ENCODE data around the gene SV2B.

SV2B gene

GRCh38 chr15:91238644-91239425 lies 138.8 kb downstream of the SV2B start:
- no peak for DNase-seq

GRCh38 chr15:91243826-91244225 lies 143.8 kb downstream of the SV2B start:
- no peak for DNase-seq

- DNase-seq = no peak
Measured at GRCh38 chr15:91244919-91245318, 144.9 kb downstream of the SV2B start.

GRCh38 chr15:91246998-91247397 lies 146.9 kb downstream of the SV2B start:
- DNase-seq = no peak

- DNase-seq = no peak
Measured at GRCh38 chr15:91249591-91249990, 149.5 kb downstream of the SV2B start.

GRCh38 chr15:91252322-91252721 lies 152.3 kb downstream of the SV2B start:
- DNase-seq = no peak

- no peak for DNase-seq
Measured at GRCh38 chr15:91252756-91253155, 152.7 kb downstream of the SV2B start.

- DNase-seq = no peak
Measured at GRCh38 chr15:91253605-91254004, 153.5 kb downstream of the SV2B start.

- DNase-seq = no peak
Measured at GRCh38 chr15:91254766-91255165, 154.7 kb downstream of the SV2B start.

GRCh38 chr15:91255670-91256192 lies 155.7 kb downstream of the SV2B start:
- no peak for DNase-seq

- no peak for DNase-seq
Measured at GRCh38 chr15:91257746-91258414, 157.8 kb downstream of the SV2B start.

GRCh38 chr15:91258415-91258759 lies 158.3 kb downstream of the SV2B start:
- no peak for DNase-seq

GRCh38 chr15:91259077-91259476 lies 159.0 kb downstream of the SV2B start:
- DNase-seq = no peak

- DNase-seq = no peak
Measured at GRCh38 chr15:91261345-91261744, 161.3 kb downstream of the SV2B start.

GRCh38 chr15:91263632-91264531 lies 163.8 kb downstream of the SV2B start:
- DNase-seq = peak; percentile 61

- DNase-seq = no peak
Measured at GRCh38 chr15:91264651-91265351, 164.7 kb downstream of the SV2B start.

- no peak for DNase-seq
Measured at GRCh38 chr15:91265416-91265940, 165.4 kb downstream of the SV2B start.

GRCh38 chr15:91268510-91268909 lies 168.5 kb downstream of the SV2B start:
- DNase-seq = no peak

GRCh38 chr15:91270747-91271146 lies 170.7 kb downstream of the SV2B start:
- no peak for DNase-seq

GRCh38 chr15:91271565-91272153 lies 171.6 kb downstream of the SV2B start:
- peak; percentile 63 for DNase-seq

- DNase-seq = no peak
Measured at GRCh38 chr15:91275844-91276243, 175.8 kb downstream of the SV2B start.

GRCh38 chr15:91278951-91279350 lies 178.9 kb downstream of the SV2B start:
- DNase-seq = no peak
